HEK293 (cell line): ENCODE data around the gene HMCN2.

Source experiments
- CTCF ChIA-PET: fragments of 350-600 bp; formaldehyde crosslinking; extraction: SDS; loops from one replicate; lab custom pipeline; 2021; ENCODE audit warnings: antibody characterized with exemption; lab: Yijun Ruan, JAX
- POLR2A ChIA-PET: fragments of 300-600 bp; formaldehyde crosslinking; extraction: SDS; loops from one replicate; lab custom pipeline; 2020; ENCODE audit warnings: antibody characterized with exemption, inconsistent platforms; lab: Yijun Ruan, JAX
- H3K27ac ChIP-seq: fragments of 200-500 bp; sonication (Bioruptor generic); 2 replicates; pipeline ENCODE4 v1.5.1; 2014; ENCODE audit warnings: low read depth, low read length, control low read depth, inconsistent platforms; ENCODE audit errors: extremely low read depth
- H3K36me3 ChIP-seq, 2 experiments: fragments of 200-500 bp in 1 of 2; sonication (Bioruptor generic) in 1 of 2; 1 replicate in 1 of 2; 2 replicates in 1 of 2; pipeline ENCODE4 v1.5.1; 2014 to 2017; ENCODE audit warnings: inconsistent platforms in 2 of 2, low read length in 2 of 2; ENCODE audit not compliant: control insufficient read depth in 2 of 2, insufficient read depth in 1 of 2
- H3K4me1 ChIP-seq: fragments of 200-500 bp; sonication (Bioruptor generic); 2 replicates; pipeline ENCODE4 v1.5.1; 2014; ENCODE audit warnings: mild to moderate bottlenecking, low read length, inconsistent platforms; ENCODE audit not compliant: control insufficient read depth, insufficient read depth
- H3K4me3 ChIP-seq: 2 replicates; pipeline ENCODE4 v1.5.1; 2011; ENCODE audit warnings: low read depth, mild to moderate bottlenecking, control low read depth, low read length, moderate library complexity
- H3K9me3 ChIP-seq: fragments of 200-500 bp; sonication (Bioruptor generic); 2 replicates; pipeline ENCODE4 v1.5.1; 2014; ENCODE audit warnings: low read depth, low read length, inconsistent platforms; ENCODE audit not compliant: control insufficient read depth, insufficient read depth
- FEZF1 ChIP-seq: fragments of 450-650 bp; formaldehyde crosslinking; IDR thresholded peaks from 2 replicates; pipeline ENCODE4 v1.5.1; 2016; ENCODE audit warnings: missing biosample characterization, missing genetic modification characterization
- GLIS1 ChIP-seq: fragments of 450-650 bp; formaldehyde crosslinking; IDR thresholded peaks from 2 replicates; pipeline ENCODE4 v1.5.1; 2016; ENCODE audit warnings: missing biosample characterization, missing genetic modification characterization
- GLIS2 ChIP-seq: fragments of 450-650 bp; formaldehyde crosslinking; IDR thresholded peaks from 2 replicates; pipeline ENCODE4 v1.5.1; 2016; ENCODE audit warnings: missing biosample characterization, missing genetic modification characterization
- KLF7 ChIP-seq: fragments of 450-650 bp; formaldehyde crosslinking; IDR thresholded peaks from 2 replicates; pipeline ENCODE4 v1.5.1; 2016; ENCODE audit warnings: missing biosample characterization, missing genetic modification characterization, borderline replicate concordance
- KLF8 ChIP-seq: fragments of 450-650 bp; formaldehyde crosslinking; IDR thresholded peaks from 2 replicates; pipeline ENCODE4 v1.5.1; 2016; ENCODE audit warnings: missing biosample characterization, missing genetic modification characterization
- OSR2 ChIP-seq: fragments of 450-650 bp; formaldehyde crosslinking; IDR thresholded peaks from 2 replicates; pipeline ENCODE4 v1.5.1; 2016; ENCODE audit warnings: missing biosample characterization, missing genetic modification characterization
- PRDM1 ChIP-seq: fragments of 450-650 bp; formaldehyde crosslinking; IDR thresholded peaks from 2 replicates; pipeline ENCODE4; 2016; ENCODE audit warnings: missing biosample characterization, missing genetic modification characterization
- SCRT2 ChIP-seq: fragments of 450-650 bp; formaldehyde crosslinking; IDR thresholded peaks from 2 replicates; pipeline ENCODE4 v1.5.1; 2016; ENCODE audit warnings: missing biosample characterization, missing genetic modification characterization
- SETDB1 ChIP-seq: IDR thresholded peaks from one replicate; pipeline ENCODE4 v1.6.1; 2017; ENCODE audit warnings: mild to moderate bottlenecking, low read length, moderate library complexity, mixed read lengths; ENCODE audit not compliant: insufficient read length
- ZNF114 ChIP-seq: fragments of 450-650 bp; formaldehyde crosslinking; IDR thresholded peaks from 2 replicates; pipeline ENCODE4 v1.5.0; 2017; ENCODE audit warnings: missing biosample characterization, missing genetic modification characterization
- ZNF157 ChIP-seq: fragments of 450-650 bp; formaldehyde crosslinking; IDR thresholded peaks from 2 replicates; pipeline ENCODE4 v1.5.1; 2016; ENCODE audit warnings: missing biosample characterization, missing genetic modification characterization
- ZNF223 ChIP-seq: fragments of 450-650 bp; formaldehyde crosslinking; IDR thresholded peaks from 2 replicates; pipeline ENCODE4 v1.5.1; 2016; ENCODE audit warnings: missing biosample characterization, missing genetic modification characterization
- ZNF24 ChIP-seq: fragments of 450-650 bp; formaldehyde crosslinking; IDR thresholded peaks from 2 replicates; pipeline ENCODE4 v1.5.1; 2016; ENCODE audit warnings: missing biosample characterization, missing genetic modification characterization
- ZNF311 ChIP-seq: fragments of 450-650 bp; formaldehyde crosslinking; IDR thresholded peaks from 2 replicates; pipeline ENCODE4 v1.5.1; 2017; ENCODE audit warnings: missing biosample characterization, missing genetic modification characterization, borderline replicate concordance
- ZNF37A ChIP-seq: fragments of 450-650 bp; IDR thresholded peaks from 2 replicates; pipeline ENCODE4 v1.5.1; 2018; ENCODE audit warnings: missing biosample characterization, missing genetic modification characterization
- ZNF394 ChIP-seq: fragments of 450-650 bp; formaldehyde crosslinking; IDR thresholded peaks from 2 replicates; pipeline ENCODE4 v1.5.1; 2016; ENCODE audit warnings: missing biosample characterization, missing genetic modification characterization, mild to moderate bottlenecking, moderate library complexity, borderline replicate concordance
- ZNF416 ChIP-seq: fragments of 450-650 bp; formaldehyde crosslinking; IDR thresholded peaks from 2 replicates; pipeline ENCODE4 v1.5.1; 2016; ENCODE audit warnings: missing biosample characterization, missing genetic modification characterization
- ZNF48 ChIP-seq: fragments of 450-650 bp; formaldehyde crosslinking; IDR thresholded peaks from 2 replicates; pipeline ENCODE4 v1.5.1; 2016; ENCODE audit warnings: missing biosample characterization, missing genetic modification characterization
- ZNF571 ChIP-seq: fragments of 450-650 bp; formaldehyde crosslinking; IDR thresholded peaks from 2 replicates; pipeline ENCODE4 v1.5.0; 2017; ENCODE audit warnings: missing biosample characterization, missing genetic modification characterization
- ZNF701 ChIP-seq: fragments of 450-650 bp; formaldehyde crosslinking; IDR thresholded peaks from 2 replicates; pipeline ENCODE4 v1.5.1; 2016; ENCODE audit warnings: missing biosample characterization, missing genetic modification characterization
- ZNF791 ChIP-seq: fragments of 450-650 bp; formaldehyde crosslinking; IDR thresholded peaks from 2 replicates; pipeline ENCODE4 v1.5.1; 2016; ENCODE audit warnings: missing biosample characterization, missing genetic modification characterization
- TF ChIP-seq, protein P1 (sequence below): fragments of 450-650 bp; formaldehyde crosslinking; IDR thresholded peaks from 2 replicates; pipeline ENCODE4 v1.5.1; 2016; ENCODE audit warnings: missing biosample characterization, missing genetic modification characterization
- TF ChIP-seq, protein P2 (sequence below): fragments of 450-650 bp; formaldehyde crosslinking; conservative IDR thresholded peaks from 2 replicates; pipeline ENCODE4 v1.5.1; 2016; ENCODE audit warnings: low read depth, missing biosample characterization, missing genetic modification characterization
- TF ChIP-seq, protein P3 (sequence below): fragments of 450-650 bp; formaldehyde crosslinking; IDR thresholded peaks from 2 replicates; pipeline ENCODE4 v1.5.1; 2017; ENCODE audit warnings: missing biosample characterization, missing genetic modification characterization
- TF ChIP-seq, protein P4 (sequence below): fragments of 450-650 bp; formaldehyde crosslinking; IDR thresholded peaks from 2 replicates; pipeline ENCODE4 v1.5.1; 2016; ENCODE audit warnings: missing biosample characterization, missing genetic modification characterization, borderline replicate concordance
- TF ChIP-seq, protein P5 (sequence below): fragments of 450-650 bp; formaldehyde crosslinking; IDR thresholded peaks from 2 replicates; pipeline ENCODE4 v1.5.1; 2016; ENCODE audit warnings: missing biosample characterization, missing genetic modification characterization

The HMCN2 gene

DNA sequence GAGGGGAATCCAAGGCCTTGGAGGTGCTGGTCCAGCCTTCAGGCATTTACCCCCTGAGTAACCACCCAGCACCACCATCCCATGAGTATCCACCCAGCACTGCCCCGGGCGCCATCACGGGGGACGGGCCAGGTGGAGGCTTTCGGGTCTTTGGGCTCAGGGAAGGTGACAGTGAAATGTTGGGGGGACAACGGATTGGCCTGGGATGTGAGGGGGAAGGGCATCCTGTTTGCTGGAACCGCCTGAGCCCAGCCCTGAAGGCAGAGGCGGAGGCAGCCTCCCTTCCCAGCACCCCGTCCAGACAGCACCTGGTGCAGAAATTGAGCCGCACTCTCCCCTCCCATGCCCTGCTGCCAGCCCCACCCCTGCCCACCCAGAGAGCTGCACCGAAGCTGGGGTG lies 196.2 kb downstream of the HMCN2 start:
- no peak for TF ChIP-seq ZNF791 (tag by site-specific recombination)
- TF ChIP-seq, protein P1, sequence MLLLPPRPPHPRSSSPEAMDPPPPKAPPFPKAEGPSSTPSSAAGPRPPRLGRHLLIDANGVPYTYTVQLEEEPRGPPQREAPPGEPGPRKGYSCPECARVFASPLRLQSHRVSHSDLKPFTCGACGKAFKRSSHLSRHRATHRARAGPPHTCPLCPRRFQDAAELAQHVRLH: no peak
- TF ChIP-seq KLF7: no peak
- TF ChIP-seq GLIS1 (tag by site-specific recombination): no peak
- no peak for TF ChIP-seq ZNF701 (tag by site-specific recombination)
- TF ChIP-seq ZNF157 (tag by site-specific recombination): no peak
- TF ChIP-seq ZNF223: no peak
- TF ChIP-seq ZNF571 (tag by site-specific recombination): no peak
- TF ChIP-seq, protein P2, sequence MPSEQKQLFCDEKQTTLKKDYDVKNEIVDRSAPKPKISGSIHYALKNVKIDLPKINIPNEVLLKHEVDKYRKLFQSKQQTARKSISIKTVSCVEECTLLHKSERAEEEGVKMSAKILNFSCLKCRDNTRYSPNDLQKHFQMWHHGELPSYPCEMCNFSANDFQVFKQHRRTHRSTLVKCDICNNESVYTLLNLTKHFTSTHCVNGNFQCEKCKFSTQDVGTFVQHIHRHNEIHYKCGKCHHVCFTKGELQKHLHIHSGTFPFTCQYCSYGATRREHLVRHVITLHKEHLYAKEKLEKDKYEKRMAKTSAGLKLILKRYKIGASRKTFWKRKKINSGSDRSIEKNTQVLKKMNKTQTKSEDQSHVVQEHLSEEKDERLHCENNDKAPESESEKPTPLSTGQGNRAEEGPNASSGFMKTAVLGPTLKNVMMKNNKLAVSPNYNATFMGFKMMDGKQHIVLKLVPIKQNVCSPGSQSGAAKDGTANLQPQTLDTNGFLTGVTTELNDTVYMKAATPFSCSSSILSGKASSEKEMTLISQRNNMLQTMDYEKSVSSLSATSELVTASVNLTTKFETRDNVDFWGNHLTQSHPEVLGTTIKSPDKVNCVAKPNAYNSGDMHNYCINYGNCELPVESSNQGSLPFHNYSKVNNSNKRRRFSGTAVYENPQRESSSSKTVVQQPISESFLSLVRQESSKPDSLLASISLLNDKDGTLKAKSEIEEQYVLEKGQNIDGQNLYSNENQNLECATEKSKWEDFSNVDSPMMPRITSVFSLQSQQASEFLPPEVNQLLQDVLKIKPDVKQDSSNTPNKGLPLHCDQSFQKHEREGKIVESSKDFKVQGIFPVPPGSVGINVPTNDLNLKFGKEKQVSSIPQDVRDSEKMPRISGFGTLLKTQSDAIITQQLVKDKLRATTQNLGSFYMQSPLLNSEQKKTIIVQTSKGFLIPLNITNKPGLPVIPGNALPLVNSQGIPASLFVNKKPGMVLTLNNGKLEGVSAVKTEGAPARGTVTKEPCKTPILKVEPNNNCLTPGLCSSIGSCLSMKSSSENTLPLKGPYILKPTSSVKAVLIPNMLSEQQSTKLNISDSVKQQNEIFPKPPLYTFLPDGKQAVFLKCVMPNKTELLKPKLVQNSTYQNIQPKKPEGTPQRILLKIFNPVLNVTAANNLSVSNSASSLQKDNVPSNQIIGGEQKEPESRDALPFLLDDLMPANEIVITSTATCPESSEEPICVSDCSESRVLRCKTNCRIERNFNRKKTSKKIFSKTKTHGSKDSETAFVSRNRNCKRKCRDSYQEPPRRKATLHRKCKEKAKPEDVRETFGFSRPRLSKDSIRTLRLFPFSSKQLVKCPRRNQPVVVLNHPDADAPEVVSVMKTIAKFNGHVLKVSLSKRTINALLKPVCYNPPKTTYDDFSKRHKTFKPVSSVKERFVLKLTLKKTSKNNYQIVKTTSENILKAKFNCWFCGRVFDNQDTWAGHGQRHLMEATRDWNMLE (tag by site-specific recombination): no peak
- TF ChIP-seq SETDB1: no peak
- TF ChIP-seq ZNF394: no peak
- no peak for TF ChIP-seq OSR2 (tag by site-specific recombination)
- no peak for TF ChIP-seq FEZF1 (tag by site-specific recombination)
- TF ChIP-seq ZNF37A (tag by site-specific recombination): no peak
- TF ChIP-seq, protein P3, sequence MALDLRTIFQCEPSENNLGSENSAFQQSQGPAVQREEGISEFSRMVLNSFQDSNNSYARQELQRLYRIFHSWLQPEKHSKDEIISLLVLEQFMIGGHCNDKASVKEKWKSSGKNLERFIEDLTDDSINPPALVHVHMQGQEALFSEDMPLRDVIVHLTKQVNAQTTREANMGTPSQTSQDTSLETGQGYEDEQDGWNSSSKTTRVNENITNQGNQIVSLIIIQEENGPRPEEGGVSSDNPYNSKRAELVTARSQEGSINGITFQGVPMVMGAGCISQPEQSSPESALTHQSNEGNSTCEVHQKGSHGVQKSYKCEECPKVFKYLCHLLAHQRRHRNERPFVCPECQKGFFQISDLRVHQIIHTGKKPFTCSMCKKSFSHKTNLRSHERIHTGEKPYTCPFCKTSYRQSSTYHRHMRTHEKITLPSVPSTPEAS (tag by site-specific recombination): no peak
- Histone ChIP-seq H3K4me1 (no peaks in the 10 kb centered on the region), H3K36me3 (peaks cover 0 to 7% of the 10 kb centered on the region in 2 experiments; a peak in 1 of 3 replicates), H3K4me3 (no peak overlapping the region), H3K9me3 (no peaks in the 10 kb centered on the region), H3K27ac (no peak overlapping the region)
- ChIA-PET CTCF (interaction anchor here (0.7 to 15.5 kb wide), 13 partner anchors 13 to 402 kb away, joined by 3 to 305 read pairs (median 5); partner anchors contain the start of gene EXOSC2), POLR2A (interaction anchor here (1.4 kb wide), 1 partner anchor 221 kb away, joined by 8 read pairs; no protein-coding TSS in a partner anchor)

DNA sequence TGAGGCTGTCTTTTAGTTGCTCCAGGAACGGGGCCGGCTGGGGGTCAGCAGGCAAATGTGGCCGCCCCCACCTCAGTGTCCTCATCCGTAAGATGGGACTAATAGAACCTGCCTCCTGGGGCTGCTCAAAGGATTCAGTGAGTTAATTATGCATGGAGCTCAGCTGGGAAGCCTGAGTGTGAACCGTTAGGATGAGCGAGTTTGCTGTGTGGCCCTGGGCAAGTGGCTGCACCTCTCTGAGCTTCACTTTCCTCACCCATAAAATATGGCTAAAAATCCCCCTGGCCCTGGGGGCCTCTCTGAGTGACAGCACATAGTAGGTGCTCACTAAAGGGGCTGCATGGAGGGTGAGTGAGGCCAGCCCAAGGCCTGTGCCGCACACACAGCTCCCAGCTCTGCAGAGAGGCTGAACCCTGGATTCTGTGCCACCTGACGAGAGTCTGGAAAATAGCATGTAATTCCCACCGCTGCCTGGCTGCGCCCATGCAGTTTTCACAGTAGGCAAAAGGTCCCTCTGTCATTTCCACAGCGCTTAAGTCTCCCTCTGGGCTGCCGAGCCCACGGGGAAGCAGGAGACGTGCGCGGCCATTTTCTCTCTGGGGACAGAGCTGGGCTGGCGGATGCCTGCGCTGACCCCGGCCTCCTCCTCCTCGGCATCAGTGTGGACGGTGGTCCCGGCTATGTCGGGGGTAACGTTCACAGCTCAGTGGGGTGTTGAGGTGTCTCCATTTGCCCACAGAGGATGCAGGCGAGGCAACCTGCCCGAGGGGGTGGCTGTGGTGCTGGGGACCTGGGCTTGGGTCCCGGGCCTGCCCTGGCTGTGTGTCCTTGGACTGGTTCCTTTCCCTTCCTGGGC lies 197.4 kb downstream of the HMCN2 start:
- no peak overlapping the region for H3K27ac ChIP-seq
- H3K4me1 ChIP-seq: no peaks in the 10 kb centered on the region
- no peaks in the 10 kb centered on the region for H3K9me3 ChIP-seq
- H3K4me3 ChIP-seq: no peak overlapping the region
- POLR2A ChIA-PET: interaction anchor here (0.5 to 1.8 kb wide), 4 partner anchors 127 to 288 kb away, joined by 4 to 8 read pairs (median 6); no protein-coding TSS in a partner anchor
- peaks cover 0 to 7% of the 10 kb centered on the region in 2 experiments; a peak in 1 of 3 replicates for H3K36me3 ChIP-seq
- CTCF ChIA-PET: interaction anchor here (0.6 to 15.5 kb wide), 12 partner anchors 9 to 407 kb away, joined by 3 to 305 read pairs (median 4); partner anchors contain the start of gene EXOSC2
- no peak for TF ChIP-seq ZNF48 (tag by site-specific recombination)
- no peak for TF ChIP-seq ZNF114
- TF ChIP-seq ZNF24 (tag by site-specific recombination): no peak
- TF ChIP-seq KLF8 (tag by site-specific recombination): no peak
- TF ChIP-seq, protein P4, sequence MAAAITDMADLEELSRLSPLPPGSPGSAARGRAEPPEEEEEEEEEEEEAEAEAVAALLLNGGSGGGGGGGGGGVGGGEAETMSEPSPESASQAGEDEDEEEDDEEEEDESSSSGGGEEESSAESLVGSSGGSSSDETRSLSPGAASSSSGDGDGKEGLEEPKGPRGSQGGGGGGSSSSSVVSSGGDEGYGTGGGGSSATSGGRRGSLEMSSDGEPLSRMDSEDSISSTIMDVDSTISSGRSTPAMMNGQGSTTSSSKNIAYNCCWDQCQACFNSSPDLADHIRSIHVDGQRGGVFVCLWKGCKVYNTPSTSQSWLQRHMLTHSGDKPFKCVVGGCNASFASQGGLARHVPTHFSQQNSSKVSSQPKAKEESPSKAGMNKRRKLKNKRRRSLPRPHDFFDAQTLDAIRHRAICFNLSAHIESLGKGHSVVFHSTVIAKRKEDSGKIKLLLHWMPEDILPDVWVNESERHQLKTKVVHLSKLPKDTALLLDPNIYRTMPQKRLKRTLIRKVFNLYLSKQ (tag by site-specific recombination): no peak
- TF ChIP-seq ZNF311 (tag by site-specific recombination): no peak
- TF ChIP-seq GLIS2: no peak
- TF ChIP-seq SCRT2 (tag by site-specific recombination): no peak
- TF ChIP-seq, protein P5, sequence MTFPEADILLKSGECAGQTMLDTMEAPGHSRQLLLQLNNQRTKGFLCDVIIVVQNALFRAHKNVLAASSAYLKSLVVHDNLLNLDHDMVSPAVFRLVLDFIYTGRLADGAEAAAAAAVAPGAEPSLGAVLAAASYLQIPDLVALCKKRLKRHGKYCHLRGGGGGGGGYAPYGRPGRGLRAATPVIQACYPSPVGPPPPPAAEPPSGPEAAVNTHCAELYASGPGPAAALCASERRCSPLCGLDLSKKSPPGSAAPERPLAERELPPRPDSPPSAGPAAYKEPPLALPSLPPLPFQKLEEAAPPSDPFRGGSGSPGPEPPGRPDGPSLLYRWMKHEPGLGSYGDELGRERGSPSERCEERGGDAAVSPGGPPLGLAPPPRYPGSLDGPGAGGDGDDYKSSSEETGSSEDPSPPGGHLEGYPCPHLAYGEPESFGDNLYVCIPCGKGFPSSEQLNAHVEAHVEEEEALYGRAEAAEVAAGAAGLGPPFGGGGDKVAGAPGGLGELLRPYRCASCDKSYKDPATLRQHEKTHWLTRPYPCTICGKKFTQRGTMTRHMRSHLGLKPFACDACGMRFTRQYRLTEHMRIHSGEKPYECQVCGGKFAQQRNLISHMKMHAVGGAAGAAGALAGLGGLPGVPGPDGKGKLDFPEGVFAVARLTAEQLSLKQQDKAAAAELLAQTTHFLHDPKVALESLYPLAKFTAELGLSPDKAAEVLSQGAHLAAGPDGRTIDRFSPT (tag by site-specific recombination): no peak
- TF ChIP-seq PRDM1 (tag by site-specific recombination): no peak
- no peak for TF ChIP-seq ZNF416 (tag by site-specific recombination)
